ENCODE results near the gene LRRC75A.

Gene LRRC75A

DNA sequence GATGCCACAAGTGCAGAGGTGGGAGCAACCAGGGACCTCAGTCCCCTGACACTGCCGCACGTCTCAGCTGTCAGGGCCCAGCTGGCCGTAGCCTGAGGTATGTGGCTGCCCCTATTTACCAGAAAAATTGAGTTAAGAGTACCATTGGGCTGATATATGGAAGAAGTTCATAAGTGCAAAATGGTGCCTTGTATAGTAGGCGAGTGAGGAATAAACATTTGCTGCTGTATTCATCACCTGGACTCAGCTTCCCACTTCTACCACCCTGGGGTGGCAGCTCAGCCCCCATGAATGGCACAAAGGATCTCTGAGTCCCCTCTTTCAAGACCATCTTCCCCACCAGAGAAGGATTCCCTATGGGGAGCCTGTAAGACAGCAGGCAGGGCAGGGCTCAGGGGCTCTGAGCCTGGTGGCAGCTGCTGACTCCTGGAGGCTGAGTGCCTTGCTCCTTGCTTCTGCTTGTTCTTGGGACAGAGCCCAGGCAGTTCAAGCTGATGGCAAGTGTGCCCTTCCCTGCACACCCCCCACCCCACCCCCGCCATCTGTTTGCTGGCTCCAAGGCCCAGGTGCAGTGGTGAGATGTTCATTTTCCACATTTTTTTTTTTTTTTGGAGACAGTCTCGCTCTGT, 47.6 kb downstream of the LRRC75A start:
- H3K4me3 ChIP-seq (ENCODE audit: severe bottlenecking), result no peak overlapping the region
- peak overlapping the region; percentile 93 for H3K27ac ChIP-seq (ENCODE audit: poor library complexity, severe bottlenecking)
- H3K4me1 ChIP-seq (ENCODE audit: insufficient read depth, poor library complexity, severe bottlenecking), result peaks cover 12% of the 10 kb centered on the region
- H3K27me3 ChIP-seq (ENCODE audit: insufficient read depth, poor library complexity, severe bottlenecking), result no peaks in the 10 kb centered on the region
- peaks cover 100% of the 10 kb centered on the region for H3K36me3 ChIP-seq (ENCODE audit: low read depth)
- peak; percentile 17 for ATAC-seq (ENCODE audit: low read depth)
- TF ChIP-seq, protein P1, sequence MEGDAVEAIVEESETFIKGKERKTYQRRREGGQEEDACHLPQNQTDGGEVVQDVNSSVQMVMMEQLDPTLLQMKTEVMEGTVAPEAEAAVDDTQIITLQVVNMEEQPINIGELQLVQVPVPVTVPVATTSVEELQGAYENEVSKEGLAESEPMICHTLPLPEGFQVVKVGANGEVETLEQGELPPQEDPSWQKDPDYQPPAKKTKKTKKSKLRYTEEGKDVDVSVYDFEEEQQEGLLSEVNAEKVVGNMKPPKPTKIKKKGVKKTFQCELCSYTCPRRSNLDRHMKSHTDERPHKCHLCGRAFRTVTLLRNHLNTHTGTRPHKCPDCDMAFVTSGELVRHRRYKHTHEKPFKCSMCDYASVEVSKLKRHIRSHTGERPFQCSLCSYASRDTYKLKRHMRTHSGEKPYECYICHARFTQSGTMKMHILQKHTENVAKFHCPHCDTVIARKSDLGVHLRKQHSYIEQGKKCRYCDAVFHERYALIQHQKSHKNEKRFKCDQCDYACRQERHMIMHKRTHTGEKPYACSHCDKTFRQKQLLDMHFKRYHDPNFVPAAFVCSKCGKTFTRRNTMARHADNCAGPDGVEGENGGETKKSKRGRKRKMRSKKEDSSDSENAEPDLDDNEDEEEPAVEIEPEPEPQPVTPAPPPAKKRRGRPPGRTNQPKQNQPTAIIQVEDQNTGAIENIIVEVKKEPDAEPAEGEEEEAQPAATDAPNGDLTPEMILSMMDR (IDR thresholded peaks at IDR 0.05; ENCODE audit: poor library complexity, severe bottlenecking), result no peak
- DNase-seq (ENCODE audit: low spot score), result no peak
- H3K9me3 ChIP-seq (ENCODE audit: severe bottlenecking), result no peaks in the 10 kb centered on the region

DNA sequence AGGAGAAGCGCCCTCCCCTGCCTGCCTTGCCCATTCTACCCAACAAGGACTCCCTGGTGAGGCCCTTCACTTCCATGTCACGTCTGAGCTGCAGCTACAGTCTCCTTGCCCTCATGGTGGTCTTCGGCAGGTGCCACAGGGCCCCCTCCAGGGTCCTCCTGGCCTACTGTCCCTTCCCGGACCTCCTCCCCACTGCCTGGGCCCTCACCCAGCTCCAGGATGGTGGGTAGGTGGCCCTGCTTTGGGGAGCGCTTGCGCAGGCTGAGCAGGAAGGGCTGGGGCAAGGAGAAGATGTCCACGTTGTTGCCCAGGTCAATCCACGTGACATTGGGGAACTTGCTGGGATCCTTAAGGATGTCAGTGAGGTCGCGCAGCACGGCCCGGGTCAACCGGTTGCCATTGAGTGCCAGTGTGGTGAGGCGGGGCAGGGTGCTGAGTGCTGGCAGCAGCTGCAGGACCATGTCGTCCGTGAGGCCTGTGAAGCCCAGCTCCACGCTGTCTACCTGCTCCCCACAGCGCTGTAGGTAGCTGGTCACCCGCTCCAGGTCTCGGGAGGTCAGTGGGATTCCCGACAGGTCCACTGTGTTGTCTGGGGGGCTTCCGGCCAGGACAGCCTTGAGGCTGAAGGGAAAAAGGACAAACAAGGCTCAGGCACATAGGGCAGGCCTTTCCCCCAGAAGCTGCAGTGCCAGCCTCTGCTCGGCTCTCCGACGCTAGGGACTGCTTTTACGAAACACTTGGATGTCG, 48.3 kb downstream of the LRRC75A start:
- H3K4me3 ChIP-seq (ENCODE audit: severe bottlenecking), result no peak overlapping the region
- H3K27ac ChIP-seq (ENCODE audit: poor library complexity, severe bottlenecking), result peak overlapping the region; percentile 93
- DNase-seq (ENCODE audit: low spot score), result peak; percentile 42
- H3K9me3 ChIP-seq (ENCODE audit: severe bottlenecking), result no peaks in the 10 kb centered on the region
- H3K36me3 ChIP-seq (ENCODE audit: low read depth), result peaks cover 97% of the 10 kb centered on the region
- no peaks in the 10 kb centered on the region for H3K27me3 ChIP-seq (ENCODE audit: insufficient read depth, poor library complexity, severe bottlenecking)
- peaks cover 12% of the 10 kb centered on the region for H3K4me1 ChIP-seq (ENCODE audit: insufficient read depth, poor library complexity, severe bottlenecking)
- ATAC-seq (ENCODE audit: low read depth), result peak; percentile 16
- TF ChIP-seq, protein P1 (IDR thresholded peaks at IDR 0.05; ENCODE audit: poor library complexity, severe bottlenecking), result no peak

DNA sequence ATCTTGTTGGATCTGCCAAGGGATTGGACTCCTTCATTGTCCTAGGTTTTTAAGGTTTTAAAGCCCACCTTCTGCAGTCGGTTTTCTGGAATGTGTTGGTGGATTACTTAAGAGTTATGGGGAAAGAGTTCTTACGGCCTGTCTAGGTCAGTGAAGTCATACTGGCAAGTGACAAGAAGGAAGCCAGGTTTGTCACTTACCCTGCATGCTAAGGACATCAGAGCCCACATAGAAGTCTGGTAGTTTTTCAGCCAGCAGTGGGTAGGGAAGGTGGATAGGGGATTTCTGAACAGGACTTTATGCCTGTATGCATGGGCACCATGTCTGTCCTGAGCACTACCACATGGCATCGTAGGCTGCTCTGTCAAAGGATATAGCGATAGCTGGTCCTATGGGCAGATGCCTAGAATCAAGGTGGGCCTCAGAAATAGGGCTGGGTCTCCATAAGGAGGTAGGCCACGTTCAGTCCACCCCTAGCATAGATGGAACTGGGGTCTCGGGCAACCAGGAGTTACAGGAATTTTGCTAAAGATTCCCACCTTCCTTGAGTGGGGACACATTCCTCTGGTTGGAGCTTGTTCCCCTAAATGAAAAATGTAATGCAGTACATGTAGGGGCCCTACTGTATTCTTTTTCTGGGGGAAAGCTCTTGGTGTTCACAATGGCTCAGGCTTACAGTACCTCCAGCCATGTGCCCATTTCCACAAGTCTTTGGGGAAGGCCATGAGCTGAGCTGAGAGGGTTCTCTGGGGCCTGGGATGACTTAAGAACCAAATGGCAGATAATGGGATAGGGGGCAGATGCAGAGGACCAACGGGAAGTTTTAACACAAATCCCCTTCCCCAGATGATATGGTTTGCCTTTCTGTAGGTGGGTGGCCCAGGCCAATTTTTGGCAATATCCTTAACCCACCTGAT, 49.1 kb downstream of the LRRC75A start:
- Histone ChIP-seq H3K4me3 (ENCODE audit: severe bottlenecking) (no peak overlapping the region), H3K27me3 (ENCODE audit: insufficient read depth, poor library complexity, severe bottlenecking) (no peaks in the 10 kb centered on the region), H3K4me1 (ENCODE audit: insufficient read depth, poor library complexity, severe bottlenecking) (peaks cover 12% of the 10 kb centered on the region), H3K36me3 (ENCODE audit: low read depth) (peaks cover 89% of the 10 kb centered on the region), H3K9me3 (ENCODE audit: severe bottlenecking) (no peaks in the 10 kb centered on the region), H3K27ac (ENCODE audit: poor library complexity, severe bottlenecking) (peak overlapping the region; percentile 93)
- ATAC-seq (ENCODE audit: low read depth) (peak; percentile 3), DNase-seq (ENCODE audit: low spot score) (no peak)
- TF ChIP-seq, protein P1 (IDR thresholded peaks at IDR 0.05; ENCODE audit: poor library complexity, severe bottlenecking), result no peak

DNA sequence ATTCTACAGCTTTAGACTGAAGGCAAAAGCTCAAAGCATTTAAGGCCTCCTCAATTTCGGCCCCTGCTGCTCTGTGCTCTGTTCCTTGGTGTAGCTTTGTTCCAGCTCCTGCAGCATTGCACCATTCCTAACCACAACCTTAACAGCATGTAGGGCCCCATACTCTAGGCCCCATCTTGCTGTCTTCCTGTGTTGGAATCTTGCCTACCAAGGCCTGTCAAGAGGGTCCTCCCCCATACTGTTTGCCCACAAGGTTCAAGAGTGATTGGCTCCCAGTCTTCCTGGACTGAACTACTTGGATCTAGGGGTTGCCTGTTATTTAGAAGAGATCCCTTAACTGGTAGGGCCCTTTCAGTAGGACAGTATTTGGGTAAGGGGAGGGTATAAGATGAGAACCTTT, 49.9 kb downstream of the LRRC75A start:
- DNase-seq (ENCODE audit: low spot score) (no peak), ATAC-seq (ENCODE audit: low read depth) (0 out of 3 replicates have a peak, but pooled peaks have one; percentile 1)
- TF ChIP-seq, protein P1 (IDR thresholded peaks at IDR 0.05; ENCODE audit: poor library complexity, severe bottlenecking), result no peak
- Histone ChIP-seq H3K27ac (ENCODE audit: poor library complexity, severe bottlenecking) (peak overlapping the region; percentile 93), H3K4me1 (ENCODE audit: insufficient read depth, poor library complexity, severe bottlenecking) (peaks cover 12% of the 10 kb centered on the region), H3K36me3 (ENCODE audit: low read depth) (peaks cover 82% of the 10 kb centered on the region), H3K9me3 (ENCODE audit: severe bottlenecking) (no peaks in the 10 kb centered on the region), H3K4me3 (ENCODE audit: severe bottlenecking) (no peak overlapping the region), H3K27me3 (ENCODE audit: insufficient read depth, poor library complexity, severe bottlenecking) (no peaks in the 10 kb centered on the region)
